Measurements from ENCODE around the gene FMC1. TPM values are rescaled to one million over a fixed set of nuclear protein-coding genes. Genes with fewer than 3 reads are reported as not detected.

FMC1 gene
- total and polyA plus RNA-seq, 4 donors = 8.7 to 44.6 (median 13.2) TPM

DNA sequence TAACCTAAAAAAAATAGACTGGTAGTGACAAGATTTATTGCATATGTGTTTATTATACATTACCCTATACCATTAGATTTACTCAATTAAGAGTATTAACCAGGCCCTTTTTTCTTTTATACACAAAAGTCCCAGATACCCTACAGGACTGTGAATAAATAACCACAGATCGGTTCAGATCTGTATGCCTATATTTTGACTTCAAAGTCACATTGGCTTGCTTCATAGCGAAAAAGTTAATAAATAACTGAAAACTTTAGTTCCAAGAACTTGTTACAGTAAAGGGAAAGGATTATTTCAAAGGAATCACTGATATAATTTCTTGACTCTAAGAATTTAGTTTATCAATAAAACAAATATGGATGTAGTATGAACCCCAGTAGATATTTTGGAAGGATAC is 41.8 kb upstream of the FMC1 start:
- Histone ChIP-seq H3K36me3 (ENCODE audit: control insufficient read depth in 4 of 4, insufficient read depth in 4 of 4, low read length in 4 of 4) (peaks cover 0 to 26% (median 6%) of the 10 kb centered on the region in 4 donors), H3K4me1 (ENCODE audit: control insufficient read depth in 5 of 5, insufficient read depth in 5 of 5, low read length in 5 of 5) (peaks cover 0 to 5% (median 0%) of the 10 kb centered on the region in 5 donors), H3K27ac (ENCODE audit: low read depth in 1 of 2, low read length in 1 of 2) (no peak overlapping the region), H3K4me3 (no peak overlapping the region), H3K9me3 (ENCODE audit: control insufficient read depth in 4 of 4, insufficient read depth in 3 of 4, low read length in 3 of 4) (no peaks in the 10 kb centered on the region), H3K27me3 (ENCODE audit: control insufficient read depth in 3 of 3, insufficient read depth in 3 of 3, low read length in 2 of 3) (no peaks in the 10 kb centered on the region), H3K9ac (ENCODE audit: insufficient read depth in 1 of 2, low read length in 2 of 2) (no peak overlapping the region)
- 87 to 92% methylated on average over 2 of the region's 2 CpGs for WGBS, 2 donors
- no peak for TF ChIP-seq CTCF (IDR thresholded peaks at IDR 0.05; ENCODE audit: control extremely low read depth, extremely low read depth)
- DNase-seq = peak in 1 of 3 donors; percentile 20
- ATAC-seq (ENCODE audit: insufficient read depth, low FRiP score) = no peak

DNA sequence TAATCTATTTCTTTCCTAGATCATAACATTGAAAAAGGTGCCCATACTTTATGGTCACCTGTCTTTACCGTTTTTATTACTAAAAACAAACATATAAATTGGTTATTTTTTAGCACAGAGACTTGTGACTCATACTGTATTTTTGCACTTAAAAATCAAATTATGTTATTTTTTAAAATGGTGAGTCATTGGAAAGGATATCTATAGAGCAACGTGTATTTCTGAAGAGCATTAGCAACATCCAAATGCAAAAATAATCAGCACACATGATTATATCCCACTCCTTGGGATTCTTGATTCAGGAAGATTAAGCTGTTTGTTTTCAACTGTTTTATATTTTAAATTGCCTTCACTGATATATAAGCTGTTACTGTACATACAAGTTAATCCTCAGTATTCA is 40.7 kb upstream of the FMC1 start:
- Histone ChIP-seq H3K27ac (ENCODE audit: low read depth in 1 of 2, low read length in 1 of 2) (no peak overlapping the region), H3K4me3 (no peak overlapping the region), H3K36me3 (ENCODE audit: control insufficient read depth in 4 of 4, insufficient read depth in 4 of 4, low read length in 4 of 4) (peaks cover 0 to 17% (median 5%) of the 10 kb centered on the region in 4 donors), H3K27me3 (ENCODE audit: control insufficient read depth in 3 of 3, insufficient read depth in 3 of 3, low read length in 2 of 3) (no peaks in the 10 kb centered on the region), H3K9me3 (ENCODE audit: control insufficient read depth in 4 of 4, insufficient read depth in 3 of 4, low read length in 3 of 4) (no peaks in the 10 kb centered on the region), H3K4me1 (ENCODE audit: control insufficient read depth in 5 of 5, insufficient read depth in 5 of 5, low read length in 5 of 5) (peaks cover 0 to 5% (median 0%) of the 10 kb centered on the region in 5 donors), H3K9ac (ENCODE audit: insufficient read depth in 1 of 2, low read length in 2 of 2) (no peak overlapping the region)
- no peak for TF ChIP-seq CTCF (IDR thresholded peaks at IDR 0.05; ENCODE audit: control extremely low read depth, extremely low read depth)
- no peak for ATAC-seq (ENCODE audit: insufficient read depth, low FRiP score)
- 88 to 89% methylated on average over 2 of the region's 2 CpGs for WGBS, 2 donors
- DNase-seq = no peak

DNA sequence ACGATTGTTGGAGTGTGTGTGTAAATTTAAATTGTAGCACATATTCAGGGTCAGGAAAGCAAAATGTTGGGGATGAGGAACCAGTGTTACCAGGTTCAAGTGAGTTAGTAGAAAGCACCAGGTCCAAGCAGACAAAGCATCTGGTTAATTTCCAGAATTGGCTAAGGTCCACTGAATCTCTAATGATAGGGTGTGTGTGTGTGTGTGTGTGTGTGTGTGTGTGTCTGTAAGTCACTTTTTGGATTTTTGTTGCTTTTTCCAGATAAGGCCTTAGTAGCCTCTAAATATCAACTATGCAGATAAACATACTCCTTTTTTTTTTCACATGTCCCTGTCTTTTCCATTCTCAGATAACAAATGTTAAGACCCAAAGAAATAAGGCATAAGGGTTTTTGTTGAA is 36.6 kb upstream of the FMC1 start:
- no peaks in the 10 kb centered on the region for H3K27me3 ChIP-seq (ENCODE audit: control insufficient read depth in 3 of 3, insufficient read depth in 3 of 3, low read length in 2 of 3)
- WGBS, 2 donors = 84 to 88% methylated on average over 1 of the region's 1 CpG
- DNase-seq = peak in 1 of 3 donors; percentile 18
- no peak for ATAC-seq (ENCODE audit: insufficient read depth, low FRiP score)
- H3K4me1 ChIP-seq (ENCODE audit: control insufficient read depth in 5 of 5, insufficient read depth in 5 of 5, low read length in 5 of 5) = peaks cover 0 to 5% (median 0%) of the 10 kb centered on the region in 5 donors
- H3K27ac ChIP-seq (ENCODE audit: low read depth in 1 of 2, low read length in 1 of 2) = no peak overlapping the region
- H3K9ac ChIP-seq (ENCODE audit: insufficient read depth in 1 of 2, low read length in 2 of 2) = no peak overlapping the region
- H3K9me3 ChIP-seq (ENCODE audit: control insufficient read depth in 4 of 4, insufficient read depth in 3 of 4, low read length in 3 of 4) = no peaks in the 10 kb centered on the region
- H3K4me3 ChIP-seq = no peak overlapping the region
- peaks cover 0 to 13% (median 3%) of the 10 kb centered on the region in 4 donors for H3K36me3 ChIP-seq (ENCODE audit: control insufficient read depth in 4 of 4, insufficient read depth in 4 of 4, low read length in 4 of 4)
- TF ChIP-seq CTCF (IDR thresholded peaks at IDR 0.05; ENCODE audit: control extremely low read depth, extremely low read depth) = no peak

GRCh38 chr7:139317939-139318505 is 23.1 kb upstream of the FMC1 start:
- Histone ChIP-seq H3K36me3 (ENCODE audit: control insufficient read depth in 4 of 4, insufficient read depth in 4 of 4, low read length in 4 of 4) (no peaks in the 10 kb centered on the region), H3K9me3 (ENCODE audit: control insufficient read depth in 4 of 4, insufficient read depth in 3 of 4, low read length in 3 of 4) (no peaks in the 10 kb centered on the region), H3K4me3 (no peak overlapping the region), H3K27ac (ENCODE audit: low read depth in 1 of 2, low read length in 1 of 2) (no peak overlapping the region), H3K9ac (ENCODE audit: insufficient read depth in 1 of 2, low read length in 2 of 2) (no peak overlapping the region), H3K27me3 (ENCODE audit: control insufficient read depth in 3 of 3, insufficient read depth in 3 of 3, low read length in 2 of 3) (no peaks in the 10 kb centered on the region), H3K4me1 (ENCODE audit: control insufficient read depth in 5 of 5, insufficient read depth in 5 of 5, low read length in 5 of 5) (no peaks in the 10 kb centered on the region)
- WGBS, 2 donors = 50 to 67% methylated on average over 5 of the region's 5 CpGs
- no peak for TF ChIP-seq CTCF (IDR thresholded peaks at IDR 0.05; ENCODE audit: control extremely low read depth, extremely low read depth)
- no peak for DNase-seq
- no peak for ATAC-seq (ENCODE audit: insufficient read depth, low FRiP score)
